GM23338 (cell line): ENCODE results near the gene UBE2L6. TPM values are rescaled to one million over a fixed set of nuclear protein-coding genes. Genes with fewer than 3 reads are reported as not detected.

Experiments used
- ATAC-seq: fragments of 200-7000 bp; cut with Tn5 transposase; 3 replicates; pipeline ENCODE4 v1.9.1; 2020
- DNase-seq: peaks from one replicate; pipeline ENCODE4 v3.0.0-alpha.2; 2015; ENCODE audit warnings: low spot score
- H2AFZ ChIP-seq: fragments of 200-600 bp; sonication (generic); 2 replicates; pipeline ENCODE4 v1.8.0; 2016; ENCODE audit warnings: antibody characterized with exemption, mild to moderate bottlenecking, moderate library complexity
- H3F3A ChIP-seq: fragments of 200-600 bp; sonication (generic); replicated peaks from 2 replicates; pipeline ENCODE4 v1.8.0; 2017; ENCODE audit warnings: antibody characterized with exemption, mixed run types, low read depth
- H3K27ac ChIP-seq: fragments of 200-600 bp; sonication (generic); 2 replicates; pipeline ENCODE4 v1.6.1; 2016; ENCODE audit warnings: low read depth
- H3K27me3 ChIP-seq: fragments of 200-600 bp; sonication (generic); 2 replicates; pipeline ENCODE4 v1.8.0; 2016; ENCODE audit warnings: mild to moderate bottlenecking, mixed run types, moderate library complexity; ENCODE audit not compliant: insufficient read depth
- H3K36me3 ChIP-seq: fragments of 200-600 bp; sonication (generic); 2 replicates; pipeline ENCODE4 v1.8.0; 2016; ENCODE audit warnings: mild to moderate bottlenecking; ENCODE audit not compliant: insufficient read depth
- H3K4me1 ChIP-seq: fragments of 200-600 bp; sonication (generic); 2 replicates; pipeline ENCODE4 v1.8.0; 2016; ENCODE audit warnings: mild to moderate bottlenecking, moderate library complexity; ENCODE audit not compliant: insufficient read depth
- H3K4me2 ChIP-seq: fragments of 200-600 bp; sonication (generic); 2 replicates; pipeline ENCODE4 v1.7.1; 2017; ENCODE audit warnings: mixed run types
- H3K4me3 ChIP-seq: fragments of 200-600 bp; sonication (generic); 2 replicates; pipeline ENCODE4 v1.6.1; 2016; ENCODE audit warnings: mixed run types
- H3K79me2 ChIP-seq: fragments of 200-600 bp; sonication (generic); replicated peaks from 2 replicates; pipeline ENCODE4 v1.8.0; 2017; ENCODE audit warnings: mild to moderate bottlenecking; ENCODE audit not compliant: insufficient read depth
- H3K9me2 ChIP-seq: fragments of 200-600 bp; sonication (generic); 2 replicates; pipeline ENCODE4 v1.8.0; 2017; ENCODE audit not compliant: insufficient read depth
- H4K20me1 ChIP-seq: fragments of 200-600 bp; sonication (generic); replicated peaks from 2 replicates; pipeline ENCODE4 v1.8.0; 2017; ENCODE audit warnings: mild to moderate bottlenecking; ENCODE audit not compliant: insufficient read depth
- H3K27ac Mint-ChIP-seq: 2 replicates; pipeline ENCODE4 v1.8.0; 2020; ENCODE audit warnings: inconsistent platforms, mild to moderate bottlenecking, moderate library complexity, mixed read lengths
- H3K27me3 Mint-ChIP-seq: 3 replicates; pipeline ENCODE4 v1.8.0; 2022; ENCODE audit warnings: low read depth, mild to moderate bottlenecking, moderate library complexity, mixed read lengths, inconsistent platforms; ENCODE audit not compliant: insufficient read depth, poor library complexity
- H3K36me3 Mint-ChIP-seq: 3 replicates; pipeline ENCODE4 v1.8.0; 2021; ENCODE audit warnings: low read depth, mild to moderate bottlenecking, inconsistent platforms, moderate library complexity, mixed read lengths
- H3K4me1 Mint-ChIP-seq: 3 replicates; pipeline ENCODE4 v1.8.0; 2020; ENCODE audit warnings: mild to moderate bottlenecking, inconsistent platforms, mixed read lengths
- H3K4me3 Mint-ChIP-seq: 3 replicates; pipeline ENCODE4 v1.8.0; 2021; ENCODE audit warnings: moderate library complexity, mild to moderate bottlenecking, inconsistent platforms, mixed read lengths
- H3K9me3 Mint-ChIP-seq: 3 replicates; pipeline ENCODE4 v1.8.0; 2020; ENCODE audit warnings: moderate library complexity, mild to moderate bottlenecking, inconsistent platforms, mixed read lengths
- ETS1 ChIP-seq: IDR thresholded peaks from 2 replicates; pipeline ENCODE4 v1.6.1; 2016; ENCODE audit warnings: antibody characterized with exemption
- EZH2phosphoT487 ChIP-seq: fragments of 200-600 bp; sonication (generic); IDR thresholded peaks from one replicate; pipeline ENCODE4 v1.8.1; 2018; ENCODE audit warnings: antibody characterized with exemption; ENCODE audit not compliant: unreplicated experiment
- JUNB ChIP-seq: IDR thresholded peaks from one replicate; pipeline ENCODE4 v1.6.1; 2016; ENCODE audit warnings: antibody characterized with exemption; ENCODE audit not compliant: unreplicated experiment
- NANOG ChIP-seq: IDR thresholded peaks from 2 replicates; pipeline ENCODE4 v1.6.1; 2016; ENCODE audit warnings: antibody characterized with exemption, borderline replicate concordance
- REST ChIP-seq: IDR thresholded peaks from one replicate; pipeline ENCODE4 v1.6.1; 2018; ENCODE audit warnings: antibody characterized with exemption; ENCODE audit not compliant: unreplicated experiment
- STAT1 ChIP-seq: IDR thresholded peaks from one replicate; pipeline ENCODE4 v1.6.1; 2016; ENCODE audit warnings: antibody characterized with exemption; ENCODE audit not compliant: unreplicated experiment
- ZNF331 ChIP-seq: fragments of 250-450 bp; sonication (Bioruptor Pico); IDR thresholded peaks from 2 replicates; pipeline ENCODE4 v1.5.0; 2020; ENCODE audit warnings: low read depth, mild to moderate bottlenecking, moderate library complexity
- ZNF462 ChIP-seq: fragments of 250-450 bp; sonication (Bioruptor Pico); IDR thresholded peaks from 2 replicates; pipeline ENCODE4 v1.5.0; 2020; ENCODE audit warnings: mild to moderate bottlenecking, moderate library complexity
- polyA plus RNA-seq: library from polyadenylated mRNA; unstranded; fragments of >200 nt; fragmentation: Nextera tagmentation; extraction: Ambion mirVana; gene quantifications from 2 replicates; pipeline ENCODE4 v1.2.1, GENCODE V29; 2016
- total RNA-seq: library from RNA; depleted of rRNA; stranded (reverse); fragments of >200 nt; shearing (Covaris generic); gene quantifications from 2 replicates; pipeline ENCODE4 v1.2.3, GENCODE V29; 2014

The UBE2L6 gene
- total and polyA plus RNA-seq, 2 experiments from 2014 or later, result 46.0 to 52.0 TPM

GRCh38 chr11:57615308-57615707 lies 47.8 kb upstream of the UBE2L6 start (continued):
- TF ChIP-seq JUNB (no peak), NANOG (no peak), EZH2phosphoT487 (no peak), REST (no peak), ETS1 (no peak), STAT1 (no peak)

GRCh38 chr11:57614234-57614772 lies 46.8 kb upstream of the UBE2L6 start:
- no peak for TF ChIP-seq ZNF331 (CRISPR knock-in tag)
- TF ChIP-seq NANOG, result no peak
- no peak for TF ChIP-seq JUNB
- Histone ChIP-seq H3K4me2 (no peak overlapping the region), H3K36me3 (no peaks in the 10 kb centered on the region), H2AFZ (no peak overlapping the region), H3K4me3 (no peak overlapping the region), H3K27ac (no peak overlapping the region), H3K27me3 (no peaks in the 10 kb centered on the region), H3K79me2 (no peaks in the 10 kb centered on the region), H3K9me2 (no peaks in the 10 kb centered on the region), H3F3A (0 out of 2 replicates have a peak, but pooled peaks cover 6% of the 10 kb centered on the region), H4K20me1 (no peaks in the 10 kb centered on the region), H3K4me1 (0 out of 2 replicates have a peak, but pooled peaks cover 6% of the 10 kb centered on the region)
- Mint-ChIP-seq H3K36me3 (peaks cover 34% of the 10 kb centered on the region), H3K4me1 (peaks cover 9% of the 10 kb centered on the region; the same call in 2 of the 3 replicates), H3K4me3 (no peak overlapping the region), H3K27me3 (peaks cover 10% of the 10 kb centered on the region), H3K27ac (no peak overlapping the region), H3K9me3 (peaks cover 3% of the 10 kb centered on the region; the same call in 2 of the 3 replicates)
- DNase-seq, result no peak
- ATAC-seq, result peak; percentile 55

- H3K27me3 ChIP-seq, result no peaks in the 10 kb centered on the region
- no peak overlapping the region; the same call in 1 of the 2 replicates for H3K27ac ChIP-seq
- no peaks in the 10 kb centered on the region for H4K20me1 ChIP-seq
- 0 out of 2 replicates have a peak, but pooled peaks cover 9% of the 10 kb centered on the region for H3F3A ChIP-seq
- Mint-ChIP-seq H3K27me3 (peaks cover 6% of the 10 kb centered on the region), H3K4me3 (no peak overlapping the region), H3K9me3 (no peaks in the 10 kb centered on the region; the same call in 2 of the 3 replicates), H3K4me1 (peaks cover 9% of the 10 kb centered on the region; the same call in 2 of the 3 replicates), H3K27ac (no peak overlapping the region), H3K36me3 (peaks cover 33% of the 10 kb centered on the region)
- H3K4me1 ChIP-seq, result 0 out of 2 replicates have a peak, but pooled peaks cover 6% of the 10 kb centered on the region
- peaks cover 6% of the 10 kb centered on the region; the same call in 1 of the 2 replicates for H3K36me3 ChIP-seq
- no peak overlapping the region for H2AFZ ChIP-seq
- H3K4me3 ChIP-seq, result no peak overlapping the region
- no peak overlapping the region for H3K4me2 ChIP-seq
- no peaks in the 10 kb centered on the region for H3K9me2 ChIP-seq
- no peak for DNase-seq
- no peaks in the 10 kb centered on the region for H3K79me2 ChIP-seq
- no peak for ATAC-seq
- TF ChIP-seq ZNF462 (CRISPR knock-in tag) (no peak), STAT1 (no peak), NANOG (no peak)
Observed at GRCh38 chr11:57610170-57610569, 42.7 kb upstream of the UBE2L6 start.
